Common myeloid progenitor, CD34-positive (primary cell): Measurements from ENCODE around the gene AGMAT. TPM values are rescaled to one million over a fixed set of nuclear protein-coding genes. Genes with fewer than 3 reads are reported as not detected.

Experiments used
- CTCF ChIA-PET: fragments of 350-600 bp; sonication (Branson Sonifier 250); formaldehyde crosslinking; loops from one replicate; lab custom pipeline; 2021; ENCODE audit warnings: antibody characterized with exemption; lab: Charles Lee
- POLR2A ChIA-PET: fragments of 350-600 bp; sonication (Branson Sonifier 250); formaldehyde crosslinking; loops from one replicate; lab custom pipeline; 2021; ENCODE audit warnings: antibody characterized with exemption; lab: Charles Lee
- DNase-seq, 3 donors: peaks; one replicate each; pipeline versions ENCODE4 v3.0.0 to v3.0.0-alpha.2; 2013
- H3K27ac ChIP-seq, 2 experiments: 1 replicate in 1 of 2; 2 replicates in 1 of 2; pipeline ENCODE4 v1.7.0; 2013; ENCODE audit warnings: inconsistent platforms in 2 of 2, low read length in 2 of 2, mild to moderate bottlenecking in 2 of 2, low read depth in 1 of 2, moderate library complexity in 1 of 2; ENCODE audit not compliant: severe bottlenecking in 2 of 2, insufficient read depth in 1 of 2, poor library complexity in 1 of 2
- H3K27me3 ChIP-seq, 5 experiments: replicated peaks in 2 of 5; 1 replicate in 3 of 5; 2 replicates in 2 of 5; pipeline versions ENCODE4 v1.6.1 to v1.7.0; 2013; ENCODE audit warnings: low read length in 4 of 5, mild to moderate bottlenecking in 2 of 5, moderate library complexity in 2 of 5, inconsistent platforms in 1 of 5; ENCODE audit not compliant: insufficient read depth in 5 of 5, control insufficient read depth in 4 of 5
- H3K36me3 ChIP-seq, 4 experiments: 1 replicate in 2 of 4; 2 replicates in 2 of 4; pipeline versions ENCODE4 v1.6.1 to v1.7.0; 2013; ENCODE audit warnings: low read length in 3 of 4, control low read depth in 1 of 4, mild to moderate bottlenecking in 1 of 4; ENCODE audit not compliant: control insufficient read depth in 4 of 4, insufficient read depth in 4 of 4
- H3K4me1 ChIP-seq, 4 experiments: 1 replicate in 3 of 4; 2 replicates in 1 of 4; pipeline versions ENCODE4 v1.6.1 to v1.7.1; 2013; ENCODE audit warnings: low read length in 3 of 4, mild to moderate bottlenecking in 3 of 4, control low read depth in 1 of 4, inconsistent platforms in 1 of 4, moderate library complexity in 1 of 4; ENCODE audit not compliant: control insufficient read depth in 4 of 4, insufficient read depth in 4 of 4; ENCODE audit errors: control extremely low read depth in 1 of 4
- H3K4me3 ChIP-seq, 7 experiments: 1 replicate in 4 of 7; 2 replicates in 3 of 7; pipeline versions ENCODE4 v1.5.1 to v1.7.0; 2013; ENCODE audit warnings: mild to moderate bottlenecking in 7 of 7, low read length in 6 of 7, moderate library complexity in 6 of 7, inconsistent platforms in 2 of 7, low read depth in 2 of 7, control low read depth in 1 of 7; ENCODE audit not compliant: insufficient read depth in 4 of 7, control insufficient read depth in 1 of 7; ENCODE audit errors: extremely low read depth in 1 of 7
- H3K9me3 ChIP-seq, 5 experiments: 1 replicate in 4 of 5; 2 replicates in 1 of 5; pipeline versions ENCODE4 v1.6.1 to v1.7.1; 2013; ENCODE audit warnings: low read length in 4 of 5, mild to moderate bottlenecking in 2 of 5, inconsistent platforms in 1 of 5, low read depth in 1 of 5, moderate library complexity in 1 of 5; ENCODE audit not compliant: control insufficient read depth in 4 of 5, insufficient read depth in 2 of 5; ENCODE audit errors: control extremely low read depth in 1 of 5
- WGBS: methylation state at CpG from one replicate; pipeline ENCODE4 v1.1.5; 2013; ENCODE audit not compliant: insufficient coverage; 5-methylcytosine and 5-hydroxymethylcytosine counted together
- polyA plus RNA-seq: library from polyadenylated mRNA; unstranded; fragments of 120-200 nt; gene quantifications from one replicate; pipeline ENCODE4 v1.2.1, GENCODE V29; 2013

The AGMAT gene
- polyA plus RNA-seq = 0.57 TPM

DNA sequence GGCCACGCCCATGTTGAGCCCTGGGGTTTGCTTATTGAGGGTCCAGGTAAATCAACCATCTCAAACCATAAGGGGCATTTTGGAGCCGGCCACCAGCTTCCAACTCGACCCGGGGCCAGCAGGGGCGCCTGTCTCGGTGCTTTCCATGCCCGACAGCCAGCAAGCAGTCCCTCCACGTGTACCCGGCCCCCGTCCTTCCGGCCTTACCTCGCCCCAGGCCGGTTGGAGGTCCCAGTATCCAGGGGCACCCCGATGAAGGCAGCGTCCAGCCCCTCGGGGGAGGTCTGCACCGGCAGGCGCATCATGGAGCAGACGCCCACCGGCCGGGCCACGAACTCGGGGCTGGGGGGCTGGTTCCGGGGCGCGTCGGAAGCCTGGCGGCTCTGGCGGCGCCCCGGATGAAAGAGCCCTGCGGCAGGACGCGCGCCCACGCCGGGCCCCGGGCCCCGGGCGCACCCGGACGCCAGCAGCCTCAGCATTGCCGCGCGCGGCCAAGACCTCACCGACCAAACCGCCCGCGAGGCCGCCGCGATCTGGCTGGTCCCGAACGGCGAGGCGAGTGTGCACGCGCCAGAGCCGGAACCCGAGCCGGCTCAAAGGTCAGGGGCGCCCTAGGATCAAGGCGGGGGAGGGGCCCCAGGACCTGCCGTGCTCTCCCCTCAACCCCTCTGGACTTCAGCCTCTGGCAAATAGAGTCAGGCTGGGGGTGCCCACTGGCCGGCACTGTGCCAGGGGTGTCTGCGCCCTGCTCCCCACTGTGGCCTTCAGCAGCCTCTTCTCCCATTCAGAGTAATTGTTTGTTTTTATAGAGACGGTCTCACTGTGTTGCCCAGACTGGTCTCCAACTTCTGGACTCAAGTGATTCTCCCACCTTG is at the start of gene AGMAT:
Gene AGMAT (minus strand): TSS at position 563 of the 875 bp plus-strand sequence. CDS start 84 bp downstream, at position 479.
- H3K4me3 ChIP-seq = peak within 1 kb of the TSS; percentile 19 to 75 (median 59)
- peak; percentile 39 to 71 (median 63) for DNase-seq
- H3K9me3 ChIP-seq = no peaks in the 10 kb centered on the region
- WGBS = 2% methylated on average over 65 of the region's 68 CpGs
- ChIA-PET CTCF (no interaction called here), POLR2A (no interaction called here)
- peaks cover 0 to 8% (median 7%) of the 10 kb centered on the region in 4 experiments for H3K4me1 ChIP-seq
- H3K27ac ChIP-seq = no peak within 1 kb of the TSS
- no peaks in the 10 kb centered on the region for H3K36me3 ChIP-seq
- no peaks in the 10 kb centered on the region for H3K27me3 ChIP-seq

- no peak for DNase-seq
- Histone ChIP-seq H3K36me3 (peaks cover 16 to 78% (median 45%) of the 10 kb centered on the region in 4 experiments), H3K27ac (no peak overlapping the region), H3K9me3 (no peaks in the 10 kb centered on the region), H3K4me1 (no peaks in the 10 kb centered on the region), H3K27me3 (no peaks in the 10 kb centered on the region), H3K4me3 (no peak overlapping the region)
- WGBS = 97% methylated on average over 6 of the region's 9 CpGs
- ChIA-PET POLR2A (no interaction called here), CTCF (interaction anchor here (0.9 to 1.5 kb wide), 2 partner anchors 38 to 40 kb away, joined by 4 to 5 read pairs; no protein-coding TSS in a partner anchor)
Observed at GRCh38 chr1:15633756-15634420, 49.0 kb upstream of the AGMAT start.

DNA sequence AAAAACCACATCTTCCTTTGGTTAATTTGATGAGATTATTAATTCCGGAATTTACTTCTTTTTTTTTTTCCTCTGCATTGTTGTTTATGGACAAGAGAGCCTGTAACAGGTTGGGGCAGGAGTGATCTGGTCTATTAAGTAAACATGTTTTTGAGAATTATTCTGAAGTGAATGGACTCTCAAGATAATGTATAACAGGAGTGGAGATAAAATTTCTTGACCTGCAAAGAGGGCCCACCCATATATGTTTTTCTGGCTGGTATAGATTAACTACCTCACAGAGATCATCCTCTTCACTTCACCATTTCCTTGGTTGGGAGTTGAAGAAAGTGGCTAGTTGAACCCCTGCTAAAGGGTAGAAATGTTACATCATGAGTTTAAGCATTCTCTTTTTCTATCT is 43.2 kb upstream of the AGMAT start:
- peak in 1 of 3 donors; percentile 24 for DNase-seq
- ChIA-PET POLR2A (no interaction called here), CTCF (no interaction called here)
- WGBS = no CpG with 5 or more reads among the region's 1 CpG
- Histone ChIP-seq H3K4me1 (no peaks in the 10 kb centered on the region), H3K4me3 (no peak overlapping the region), H3K36me3 (peaks cover 10 to 35% (median 26%) of the 10 kb centered on the region in 4 experiments), H3K27ac (no peak overlapping the region), H3K27me3 (no peaks in the 10 kb centered on the region), H3K9me3 (no peaks in the 10 kb centered on the region)

DNA sequence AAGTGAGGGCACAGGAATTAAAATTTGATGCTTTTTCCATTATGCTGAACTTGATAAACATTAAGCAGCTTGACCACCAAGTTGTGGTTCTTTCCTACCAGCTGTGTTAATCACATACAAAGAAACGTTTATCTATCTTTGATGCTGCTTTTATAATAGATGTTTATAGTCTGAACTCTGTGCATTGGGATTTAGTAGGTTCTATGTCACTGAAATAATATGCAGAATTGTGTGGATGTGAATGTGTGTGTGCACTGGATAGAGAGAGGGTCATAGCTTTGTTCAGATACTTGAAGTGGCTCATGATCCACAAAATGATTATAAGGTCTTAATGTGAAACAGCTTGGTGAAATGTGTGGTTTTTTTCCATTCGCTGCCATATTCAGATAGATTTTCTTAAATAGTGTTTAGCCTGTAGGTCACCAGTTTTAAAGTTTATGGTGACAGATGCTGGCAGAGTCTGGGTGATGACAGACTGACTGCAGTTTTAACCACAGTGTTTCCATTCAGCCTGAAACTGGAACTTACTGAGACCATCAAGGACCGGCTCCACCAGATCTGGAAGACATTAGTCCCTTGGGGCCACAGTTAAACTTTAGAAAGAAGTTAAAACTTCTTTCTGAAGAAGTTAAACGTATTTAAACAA is 42.6 kb upstream of the AGMAT start:
- peak in 1 of 3 donors; percentile 23 for DNase-seq
- H3K27me3 ChIP-seq = no peaks in the 10 kb centered on the region
- H3K4me1 ChIP-seq = no peaks in the 10 kb centered on the region
- POLR2A ChIA-PET = no interaction called here
- no peak overlapping the region for H3K27ac ChIP-seq
- CTCF ChIA-PET = interaction anchor here (0.9 kb wide), 1 partner anchor 8 kb away, joined by 5 read pairs; no protein-coding TSS in a partner anchor
- no peak overlapping the region for H3K4me3 ChIP-seq
- peaks cover 10 to 32% (median 26%) of the 10 kb centered on the region in 4 experiments for H3K36me3 ChIP-seq
- no peaks in the 10 kb centered on the region for H3K9me3 ChIP-seq
- 80% methylated on average over 1 of the region's 4 CpGs for WGBS

GRCh38 chr1:15626269-15626950 is 41.6 kb upstream of the AGMAT start:
- Histone ChIP-seq H3K27me3 (no peaks in the 10 kb centered on the region), H3K36me3 (peaks cover 10 to 30% (median 23%) of the 10 kb centered on the region in 4 experiments), H3K4me3 (no peak overlapping the region), H3K4me1 (no peaks in the 10 kb centered on the region), H3K27ac (no peak overlapping the region), H3K9me3 (no peaks in the 10 kb centered on the region)
- WGBS = 97% methylated on average over 8 of the region's 11 CpGs
- ChIA-PET POLR2A (no interaction called here), CTCF (interaction anchor here (0.9 kb wide), 1 partner anchor 9 kb away, joined by 5 read pairs; no protein-coding TSS in a partner anchor)
- no peak for DNase-seq

DNA sequence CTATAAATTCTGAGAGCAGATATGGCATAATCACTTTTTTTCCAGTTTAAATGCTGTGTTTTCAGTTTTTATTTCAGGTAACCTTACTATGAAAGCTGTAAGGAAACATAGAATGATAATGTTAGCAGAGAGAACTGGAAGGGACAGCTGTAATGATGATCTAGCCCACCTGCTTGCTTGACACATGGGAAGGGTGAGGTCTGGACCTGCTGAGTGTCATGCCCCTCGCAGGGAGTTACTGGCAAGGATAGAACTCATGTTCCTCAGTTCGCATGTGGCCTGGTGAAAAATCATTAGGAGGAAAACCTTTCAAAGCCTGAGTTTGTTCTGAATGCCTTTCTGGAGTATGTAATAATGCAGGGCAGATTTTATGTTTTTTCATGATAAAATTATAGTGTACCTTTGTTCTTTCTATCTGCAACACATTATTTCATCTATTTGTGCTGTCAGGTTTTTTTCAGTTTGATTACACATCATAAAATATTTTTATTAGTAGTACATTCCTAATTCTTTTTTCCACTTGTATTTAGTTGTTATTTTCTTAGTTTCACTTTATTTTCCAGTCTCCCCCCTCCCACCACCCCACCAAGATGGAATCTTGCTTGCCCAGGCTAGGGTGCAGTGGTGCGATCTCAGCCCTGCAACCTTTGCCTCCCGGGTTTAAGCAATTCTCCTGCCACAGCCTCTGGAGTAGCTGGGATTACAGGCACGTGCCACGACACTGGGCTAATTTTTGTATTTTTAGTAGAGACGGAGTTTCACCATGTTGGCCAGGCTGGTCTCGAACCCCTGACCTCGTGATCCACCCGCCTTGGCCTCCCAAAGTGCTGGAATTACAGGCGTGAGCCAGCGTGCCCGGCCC is 40.4 kb upstream of the AGMAT start:
- Histone ChIP-seq H3K27me3 (no peaks in the 10 kb centered on the region), H3K4me1 (peaks cover 0 to under 1% (median under 1%) of the 10 kb centered on the region in 4 experiments), H3K27ac (no peak overlapping the region), H3K36me3 (peaks cover 7 to 22% (median 16%) of the 10 kb centered on the region in 4 experiments), H3K4me3 (no peak overlapping the region), H3K9me3 (no peaks in the 10 kb centered on the region)
- WGBS = 96% methylated on average over 10 of the region's 13 CpGs
- DNase-seq = no peak
- POLR2A ChIA-PET = no interaction called here
- CTCF ChIA-PET = interaction anchor here (0.6 kb wide), 1 partner anchor 170 kb away, joined by 3 read pairs; no protein-coding TSS in a partner anchor
